ENCODE data around the gene B4GALT6.

- TF ChIP-seq CTCF (IDR thresholded peaks at IDR 0.05): no peak
- TF ChIP-seq EP300 (IDR thresholded peaks at IDR 0.05; ENCODE audit: low read depth): no peak
- no peak for TF ChIP-seq POLR2A (IDR thresholded peaks at IDR 0.05)
- TF ChIP-seq POLR2AphosphoS5 (IDR thresholded peaks at IDR 0.05): no peak
These were observed 11.6 kb upstream of the B4GALT6 start for GRCh38 chr18:31695989-31696388.

All from transverse colon (tissue), 4 donors.